Measurements from ENCODE around the gene HOXB8. TPM values are rescaled to one million over a fixed set of nuclear protein-coding genes. Genes with fewer than 3 reads are reported as not detected.

Gene HOXB8
- total and polyA plus RNA-seq, 10 of the 15 experiments (the other 5 are each of a cell fraction or from before 2014, with no cell fraction given), result 0.21 TPM; not detected in 9

GRCh38 chr17:48630925-48631692 lies 16.0 kb upstream of the HOXB8 start:
- in situ Hi-C loops (cut with MboI), result no loop called here
- intact Hi-C loops (cut with micrococcal nuclease; ENCODE audit: unreplicated experiment), result no loop called here
- no peak for DNase-seq (ENCODE audit: low read depth, low spot score)
- ChIA-PET POLR2A (no interaction called here), RAD21 (ENCODE audit: unreplicated experiment) (interaction anchor here (0.6 to 1.2 kb wide), 2 partner anchors 145 to 502 kb away, joined by 3 read pairs; no protein-coding TSS in a partner anchor), SMC1A (ENCODE audit: uncharacterized antibody, unreplicated experiment) (no interaction called here), CTCF (no interaction called here)
- Histone ChIP-seq H3K27me3 (replicated peaks in 1 of 2; ENCODE audit: control insufficient read depth in 2 of 2, insufficient read depth in 2 of 2, low read length in 1 of 2) (peaks cover 15 to 22% of the 10 kb centered on the region in 2 experiments), H3K27ac (ENCODE audit: control insufficient read depth, insufficient read depth) (no peak overlapping the region), H3K4me3 (no peak overlapping the region), H3K4me2 (ENCODE audit: control insufficient read depth, insufficient read depth) (no peak overlapping the region), H3K9ac (ENCODE audit: control insufficient read depth, insufficient read depth, low read length) (no peak overlapping the region), H3K36me3 (ENCODE audit: control insufficient read depth in 2 of 2, insufficient read depth in 2 of 2, low read length in 1 of 2) (no peaks in the 10 kb centered on the region; a peak in 1 of 4 replicates), H3K79me2 (ENCODE audit: control insufficient read depth, insufficient read depth, low read length) (no peaks in the 10 kb centered on the region), H2AFZ (ENCODE audit: control insufficient read depth, low read depth, low read length) (no peak overlapping the region), H3K4me1 (ENCODE audit: control insufficient read depth, insufficient read depth, low read length) (peaks cover 17% of the 10 kb centered on the region), H3K9me3 (replicated peaks; ENCODE audit: control insufficient read depth, insufficient read depth, low read length) (no peaks in the 10 kb centered on the region), H4K20me1 (ENCODE audit: control insufficient read depth, insufficient read depth) (no peaks in the 10 kb centered on the region)
- TF ChIP-seq ZNF217 (IDR thresholded peaks at IDR 0.05) (no peak), BRCA1 (IDR thresholded peaks at IDR 0.05; ENCODE audit: low read depth, low read length) (no peak), POLR2AphosphoS2 (IDR thresholded peaks at IDR 0.05; ENCODE audit: low read depth, low read length) (no peak), MTA2 (IDR thresholded peaks at IDR 0.05; ENCODE audit: low read depth) (no peak)
- WGBS (ENCODE audit: insufficient coverage, insufficient replicate concordance, low lambda C conversion rate, missing lambda C conversion rate), result 62% methylated on average over 15 of the region's 15 CpGs
- ATAC-seq, result no peak
- FAIRE-seq, result no peak
- BruUV-seq (replicated peaks), result no TSS peak

GRCh38 chr17:48630009-48630924 lies 15.2 kb upstream of the HOXB8 start:
- WGBS (ENCODE audit: insufficient coverage, insufficient replicate concordance, low lambda C conversion rate, missing lambda C conversion rate), result 66% methylated on average over 15 of the region's 15 CpGs
- in situ Hi-C loops (cut with MboI), result no loop called here
- Histone ChIP-seq H3K36me3 (ENCODE audit: control insufficient read depth in 2 of 2, insufficient read depth in 2 of 2, low read length in 1 of 2) (no peaks in the 10 kb centered on the region; a peak in 1 of 4 replicates), H4K20me1 (ENCODE audit: control insufficient read depth, insufficient read depth) (no peaks in the 10 kb centered on the region), H3K9me3 (replicated peaks; ENCODE audit: control insufficient read depth, insufficient read depth, low read length) (no peaks in the 10 kb centered on the region), H2AFZ (ENCODE audit: control insufficient read depth, low read depth, low read length) (no peak overlapping the region), H3K9ac (ENCODE audit: control insufficient read depth, insufficient read depth, low read length) (no peak overlapping the region), H3K4me1 (ENCODE audit: control insufficient read depth, insufficient read depth, low read length) (peaks cover 17% of the 10 kb centered on the region), H3K27ac (ENCODE audit: control insufficient read depth, insufficient read depth) (no peak overlapping the region), H3K4me3 (no peak overlapping the region), H3K27me3 (replicated peaks in 1 of 2; ENCODE audit: control insufficient read depth in 2 of 2, insufficient read depth in 2 of 2, low read length in 1 of 2) (peaks cover 18 to 21% of the 10 kb centered on the region in 2 experiments), H3K4me2 (ENCODE audit: control insufficient read depth, insufficient read depth) (no peak overlapping the region), H3K79me2 (ENCODE audit: control insufficient read depth, insufficient read depth, low read length) (no peaks in the 10 kb centered on the region)
- CTCF ChIA-PET, result interaction anchor here (1.4 to 1.7 kb wide), 2 partner anchors 17 to 23 kb away, joined by 3 to 4 read pairs; no protein-coding TSS in a partner anchor
- ATAC-seq (no peak), DNase-seq (ENCODE audit: low read depth, low spot score) (no peak), FAIRE-seq (no peak)
- no TSS peak for BruUV-seq (replicated peaks)
- RAD21 ChIA-PET (ENCODE audit: unreplicated experiment), result no interaction called here
- SMC1A ChIA-PET (ENCODE audit: uncharacterized antibody, unreplicated experiment), result no interaction called here
- intact Hi-C loops (cut with micrococcal nuclease; ENCODE audit: unreplicated experiment), result no loop called here
- POLR2A ChIA-PET, result no interaction called here
- TF ChIP-seq BACH1 (IDR thresholded peaks at IDR 0.05; ENCODE audit: borderline replicate concordance) (no peak), PAX8 (IDR thresholded peaks at IDR 0.05) (no peak), PBX3 (IDR thresholded peaks at IDR 0.05; ENCODE audit: insufficient replicate concordance, low read depth, low read length) (no peak), POLR2AphosphoS2 (IDR thresholded peaks at IDR 0.05; ENCODE audit: low read depth, low read length) (no peak), BRCA1 (IDR thresholded peaks at IDR 0.05; ENCODE audit: low read depth, low read length) (no peak), ASH2L (IDR thresholded peaks at IDR 0.05; ENCODE audit: borderline replicate concordance, low read depth) (no peak), JUNB (IDR thresholded peaks at IDR 0.05) (no peak), CHD1 (IDR thresholded peaks at IDR 0.05; ENCODE audit: low read depth, low read length) (no peak), RELA (IDR thresholded peaks at IDR 0.05; ENCODE audit: borderline replicate concordance, partially characterized antibody) (no peak), HSF1 (IDR thresholded peaks at IDR 0.05; ENCODE audit: low read depth, low read length) (no peak), TCF3 (IDR thresholded peaks at IDR 0.05; ENCODE audit: borderline replicate concordance, insufficient read depth, low read depth, low read length) (no peak)
